Lower leg skin (tissue), 4 donors: ENCODE data around the gene KCTD19. TPM values are rescaled to one million over a fixed set of nuclear protein-coding genes. Genes with fewer than 3 reads are reported as not detected.

Experiments
- DNase-seq, 2 donors: peaks; one replicate each; pipeline ENCODE4 v3.0.0-alpha.2; 2019; ENCODE audit warnings: low spot score in 2 of 2
- H3K4me3 ChIP-seq: fragments of 200-600 bp; sonication (generic); 2 replicates; pipeline ENCODE4 v1.5.1; 2017; ENCODE audit warnings: mild to moderate bottlenecking, low read depth; ENCODE audit not compliant: poor library complexity, severe bottlenecking
- POLR2A ChIP-seq, 2 donors: fragments of 450-650 bp; IDR thresholded peaks; one replicate each; pipeline ENCODE4 v1.6.1; 2016 to 2017; ENCODE audit warnings: antibody characterized with exemption in 2 of 2, mild to moderate bottlenecking in 1 of 2, moderate library complexity in 1 of 2
- WGBS, 2 donors: methylation state at CpG; one replicate each; pipeline ENCODE4 v1.1.5; 2018; 5-methylcytosine and 5-hydroxymethylcytosine counted together
- intact Hi-C: fragments of 100-400 bp; cut with DNase I; formaldehyde crosslinking; loops from one replicate; pipeline ENCODE4 v1.15.0; 2023; ENCODE audit warnings: low total_unique reads
- total RNA-seq, 4 donors: library from RNA; depleted of rRNA; stranded (reverse); fragments of >200 nt; gene quantifications; one replicate each; pipeline ENCODE4 v1.1.0, GENCODE V29; 2016
- TF ChIP-seq, protein P1 (sequence below), 3 donors: fragments of 450-650 bp; IDR thresholded peaks; one replicate each; pipeline ENCODE4 v1.5.1; 2016; ENCODE audit warnings: antibody characterized with exemption in 3 of 3, mild to moderate bottlenecking in 3 of 3, moderate library complexity in 2 of 3

The KCTD19 gene
- total RNA-seq, 4 donors from 2014 or later, result 0.11 to 0.32 TPM; not detected in 2

DNA sequence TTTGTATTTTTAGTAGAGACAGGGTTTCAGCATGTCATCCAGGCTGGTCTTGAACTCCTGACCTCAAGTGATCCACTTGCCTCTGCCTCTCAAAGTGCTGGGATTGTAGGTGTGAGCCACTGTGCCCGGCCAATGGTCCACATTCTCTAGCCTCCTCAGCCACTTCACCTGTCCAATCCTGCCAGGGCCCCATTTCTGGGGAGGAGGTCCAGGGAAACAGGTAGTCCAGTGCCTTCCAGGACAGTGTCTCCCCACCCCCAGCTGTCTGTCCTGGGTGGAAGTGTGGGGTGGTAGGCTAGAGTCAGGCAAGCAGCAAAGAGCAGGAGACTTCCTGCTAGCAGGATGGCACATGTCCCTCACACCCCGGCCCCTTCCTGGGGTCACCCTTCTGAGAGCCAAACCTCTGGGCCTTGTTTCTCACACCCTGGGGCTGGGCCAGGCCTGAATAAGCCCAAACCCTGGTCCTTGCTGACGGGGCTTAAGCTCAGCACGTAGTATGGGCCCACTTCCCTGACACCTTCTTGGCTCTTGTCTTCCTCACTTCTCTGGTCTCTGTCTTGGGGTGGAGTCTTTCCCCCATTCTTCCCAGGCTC, 84.3 kb downstream of the KCTD19 start:
- 83 to 84% methylated on average over 4 of the region's 4 CpGs for WGBS, 2 donors
- no peak for DNase-seq
- TF ChIP-seq POLR2A (IDR thresholded peaks at IDR 0.05), result no peak
- TF ChIP-seq, protein P1, sequence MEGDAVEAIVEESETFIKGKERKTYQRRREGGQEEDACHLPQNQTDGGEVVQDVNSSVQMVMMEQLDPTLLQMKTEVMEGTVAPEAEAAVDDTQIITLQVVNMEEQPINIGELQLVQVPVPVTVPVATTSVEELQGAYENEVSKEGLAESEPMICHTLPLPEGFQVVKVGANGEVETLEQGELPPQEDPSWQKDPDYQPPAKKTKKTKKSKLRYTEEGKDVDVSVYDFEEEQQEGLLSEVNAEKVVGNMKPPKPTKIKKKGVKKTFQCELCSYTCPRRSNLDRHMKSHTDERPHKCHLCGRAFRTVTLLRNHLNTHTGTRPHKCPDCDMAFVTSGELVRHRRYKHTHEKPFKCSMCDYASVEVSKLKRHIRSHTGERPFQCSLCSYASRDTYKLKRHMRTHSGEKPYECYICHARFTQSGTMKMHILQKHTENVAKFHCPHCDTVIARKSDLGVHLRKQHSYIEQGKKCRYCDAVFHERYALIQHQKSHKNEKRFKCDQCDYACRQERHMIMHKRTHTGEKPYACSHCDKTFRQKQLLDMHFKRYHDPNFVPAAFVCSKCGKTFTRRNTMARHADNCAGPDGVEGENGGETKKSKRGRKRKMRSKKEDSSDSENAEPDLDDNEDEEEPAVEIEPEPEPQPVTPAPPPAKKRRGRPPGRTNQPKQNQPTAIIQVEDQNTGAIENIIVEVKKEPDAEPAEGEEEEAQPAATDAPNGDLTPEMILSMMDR (IDR thresholded peaks at IDR 0.05), result no peak
- no peak overlapping the region for H3K4me3 ChIP-seq
- intact Hi-C loops, result no loop called here

- no peak for TF ChIP-seq POLR2A (IDR thresholded peaks at IDR 0.05)
- TF ChIP-seq, protein P1 (IDR thresholded peaks at IDR 0.05), result no peak
- intact Hi-C loops, result no loop called here
- H3K4me3 ChIP-seq, result no peak overlapping the region
- WGBS, 2 donors, result 50 to 62% methylated on average over 9 to 10 of the region's 10 CpGs
- DNase-seq, result no peak
These were observed 85.3 kb downstream of the KCTD19 start for GRCh38 chr16:67241008-67241900.

GRCh38 chr16:67240506-67240905, 86.0 kb downstream of the KCTD19 start:
- no peak for TF ChIP-seq POLR2A (IDR thresholded peaks at IDR 0.05)
- intact Hi-C loops, result no loop called here
- 54 to 56% methylated on average over 4 of the region's 4 CpGs for WGBS, 2 donors
- no peak for DNase-seq
- H3K4me3 ChIP-seq, result no peak overlapping the region

Other genes starting within 250 kb of the KCTD19 start
- 10 to 100 TPM; 39.7 to 51.1 (median 46.8) TPM for gene PHAF1, start 216.8 kb downstream of the KCTD19 start, total RNA-seq
- 10 to 100 TPM; 10.3 to 18.0 (median 13.3) TPM for gene B3GNT9, start 175.7 kb downstream of the KCTD19 start, total RNA-seq
- 10 to 100 TPM; 46.3 to 51.0 (median 49.4) TPM for gene TRADD, start 166.8 kb downstream of the KCTD19 start, total RNA-seq
- 10 to 100 TPM; 47.3 to 97.8 (median 67.9) TPM for gene FBXL8, start 166.8 kb downstream of the KCTD19 start, total RNA-seq
- 100 to 1,000 TPM in 1 of 4 donors, 10 to 100 TPM in 3; 48.3 to 131 (median 64.7) TPM for gene HSF4, start 162.0 kb downstream of the KCTD19 start, total RNA-seq
- gene NOL3, start 156.2 kb downstream of the KCTD19 start, total RNA-seq, result 100 to 1,000 TPM in 2 of 4 donors, 10 to 100 TPM in 2; 84.3 to 139 (median 115) TPM
- gene MATCAP1, start 142.8 kb downstream of the KCTD19 start, total RNA-seq, result 1 to 10 TPM; 5.1 to 8.9 (median 7.3) TPM
- gene EXOC3L1, start 136.6 kb downstream of the KCTD19 start, total RNA-seq, result 1 to 10 TPM in 3 of 4 donors, under 1 TPM in 1; 0.95 to 3.8 (median 1.7) TPM
- 10 to 100 TPM; 56.8 to 74.8 (median 68.1) TPM for gene E2F4, start 134.6 kb downstream of the KCTD19 start, total RNA-seq
- gene ELMO3, start 127.6 kb downstream of the KCTD19 start, total RNA-seq, result 10 to 100 TPM; 37.2 to 62.2 (median 51.6) TPM
- 10 to 100 TPM; 20.8 to 40.3 (median 31.0) TPM for gene TMEM208, start 99.6 kb downstream of the KCTD19 start, total RNA-seq
- 10 to 100 TPM in 1 of 4 donors, 1 to 10 TPM in 3; 6.3 to 15.6 (median 8.4) TPM for gene FHOD1, start 79.3 kb downstream of the KCTD19 start, total RNA-seq
- under 1 TPM; 0.04 to 0.83 (median 0.64) TPM for gene SLC9A5, start 77.8 kb downstream of the KCTD19 start, total RNA-seq
- gene PLEKHG4, start 47.2 kb downstream of the KCTD19 start, total RNA-seq, result 10 to 100 TPM; 16.6 to 28.0 (median 21.2) TPM
- gene LRRC36, start 74 bp upstream of the KCTD19 start, total RNA-seq, result under 1 TPM in 2 of 4 donors, not detected in 2; 0.26 to 0.64 TPM
- gene TPPP3, start 66.8 kb upstream of the KCTD19 start, total RNA-seq, result 100 to 1,000 TPM in 2 of 4 donors, 10 to 100 TPM in 2; 29.6 to 197 (median 89.7) TPM
- 10 to 100 TPM; 15.1 to 24.7 (median 21.4) TPM for gene ZDHHC1, start 89.7 kb upstream of the KCTD19 start, total RNA-seq
- gene HSD11B2, start 104.4 kb upstream of the KCTD19 start, total RNA-seq, result 100 to 1,000 TPM in 1 of 4 donors, 10 to 100 TPM in 3; 63.2 to 121 (median 80.8) TPM
- 100 to 1,000 TPM; 114 to 141 (median 131) TPM for gene ATP6V0D1, start 154.4 kb upstream of the KCTD19 start, total RNA-seq
- gene AGRP, start 156.8 kb upstream of the KCTD19 start, total RNA-seq, result not detected
- gene RIPOR1, start 202.1 kb upstream of the KCTD19 start, total RNA-seq, result 10 to 100 TPM; 19.3 to 28.6 (median 23.6) TPM
- gene CTCF, start 235.8 kb upstream of the KCTD19 start, total RNA-seq, result 10 to 100 TPM; 41.0 to 49.9 (median 44.2) TPM